ENCODE results near the gene BRD3OS. TPM values are rescaled to one million over a fixed set of nuclear protein-coding genes. Genes with fewer than 3 reads are reported as not detected.

BRD3OS gene, protein sequence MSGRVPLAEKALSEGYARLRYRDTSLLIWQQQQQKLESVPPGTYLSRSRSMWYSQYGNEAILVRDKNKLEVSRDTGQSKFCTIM
- total RNA-seq = 10 to 100 TPM; 11.1 to 14.4 (median 11.4) TPM

DNA sequence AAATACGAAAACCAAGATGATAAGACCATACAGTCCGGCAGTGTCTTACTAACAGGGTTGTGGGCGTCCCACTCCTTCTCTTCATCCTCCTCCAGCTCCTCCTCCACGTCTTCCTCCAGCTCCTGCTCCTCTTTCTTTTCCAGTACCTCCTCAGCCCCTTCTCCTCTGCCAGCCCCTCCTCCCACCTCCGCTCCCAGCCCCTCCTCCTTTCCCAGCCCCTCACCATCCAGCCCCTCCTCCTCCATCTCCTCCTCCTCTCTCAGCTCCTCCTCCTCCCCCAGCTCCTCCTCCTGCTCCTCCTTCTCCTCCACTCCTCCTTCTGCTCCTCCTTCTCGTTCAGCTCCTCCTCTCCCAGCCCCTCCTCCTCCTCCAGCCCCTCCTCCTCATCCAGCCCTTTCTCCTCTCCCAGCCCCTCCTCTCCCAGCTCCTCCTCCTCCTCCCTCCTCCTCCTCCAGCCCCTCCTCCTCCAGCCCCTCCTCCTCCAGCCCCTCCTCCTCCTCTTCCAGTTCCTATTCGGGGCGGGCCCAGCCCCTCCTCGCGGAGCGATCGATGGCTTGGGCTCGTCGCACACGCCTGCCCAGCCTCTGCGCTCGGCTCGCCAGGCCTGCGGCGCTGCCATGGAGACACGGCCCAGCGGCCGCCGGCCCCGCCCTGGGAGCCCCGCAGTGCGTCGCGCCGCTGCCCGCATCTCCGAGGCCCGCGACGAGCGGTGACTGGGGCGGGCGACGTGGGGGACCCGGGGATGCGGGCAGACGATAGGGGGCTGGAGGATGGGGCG is at the start of gene BRD3OS:
BRD3OS (plus strand) TSS at position 654 of the 778 bp plus-strand sequence. CDS start 1,267 bp downstream, outside the sequence.
- TF ChIP-seq POLR2AphosphoS5 (IDR thresholded peaks at IDR 0.05) (peak in 2 of 3 donors; percentile 17 to 25), POLR2A (IDR thresholded peaks at IDR 0.05) (no peak)
- H3K27me3 ChIP-seq = no peaks in the 10 kb centered on the region
- peak; percentile 94 for DNase-seq (ENCODE audit: low spot score in 2 of 2)
- no peaks in the 10 kb centered on the region for H3K9me3 ChIP-seq
- peak within 1 kb of the TSS; percentile 71 to 87 for H3K27ac ChIP-seq
- H3K36me3 ChIP-seq = no peaks in the 10 kb centered on the region
- intact Hi-C loops (cut with DNase I; ENCODE audit: low total_unique reads) = no loop called here
- no peaks in the 10 kb centered on the region for H3K4me1 ChIP-seq
- peak within 1 kb of the TSS; percentile 72 to 99 (median 73) for H3K4me3 ChIP-seq

DNA sequence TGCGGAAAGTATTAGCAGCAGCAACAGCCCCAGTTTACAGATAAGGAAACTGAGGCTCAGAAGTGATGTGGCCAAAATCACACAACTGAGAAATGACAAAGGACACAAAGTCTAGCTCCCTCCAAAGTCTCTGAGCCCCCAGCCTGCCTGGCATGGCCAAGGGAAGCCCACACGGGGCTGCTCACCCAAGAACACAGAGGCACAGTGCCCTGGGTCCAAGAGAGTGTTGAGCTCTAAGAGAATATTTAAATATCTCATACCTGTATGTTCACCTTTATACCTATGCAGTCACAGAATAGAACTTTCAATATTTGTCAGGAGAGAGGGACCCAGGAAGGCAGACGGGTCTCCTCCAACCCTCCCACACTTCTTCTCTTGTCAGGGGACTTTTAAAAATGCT is 49.8 kb upstream of the BRD3OS start:
- Histone ChIP-seq H3K4me1 (no peaks in the 10 kb centered on the region), H3K27me3 (no peaks in the 10 kb centered on the region), H3K4me3 (no peak overlapping the region), H3K27ac (no peak overlapping the region), H3K36me3 (no peaks in the 10 kb centered on the region), H3K9me3 (no peaks in the 10 kb centered on the region)
- DNase-seq (ENCODE audit: low spot score in 2 of 2) = no peak
- intact Hi-C loops (cut with DNase I; ENCODE audit: low total_unique reads) = loop anchor here (5.0 kb wide), 1 partner anchor 818 kb away; no protein-coding TSS in a partner anchor
- TF ChIP-seq POLR2A (IDR thresholded peaks at IDR 0.05) = no peak
- TF ChIP-seq POLR2AphosphoS5 (IDR thresholded peaks at IDR 0.05) = no peak
- TF ChIP-seq, protein P1, sequence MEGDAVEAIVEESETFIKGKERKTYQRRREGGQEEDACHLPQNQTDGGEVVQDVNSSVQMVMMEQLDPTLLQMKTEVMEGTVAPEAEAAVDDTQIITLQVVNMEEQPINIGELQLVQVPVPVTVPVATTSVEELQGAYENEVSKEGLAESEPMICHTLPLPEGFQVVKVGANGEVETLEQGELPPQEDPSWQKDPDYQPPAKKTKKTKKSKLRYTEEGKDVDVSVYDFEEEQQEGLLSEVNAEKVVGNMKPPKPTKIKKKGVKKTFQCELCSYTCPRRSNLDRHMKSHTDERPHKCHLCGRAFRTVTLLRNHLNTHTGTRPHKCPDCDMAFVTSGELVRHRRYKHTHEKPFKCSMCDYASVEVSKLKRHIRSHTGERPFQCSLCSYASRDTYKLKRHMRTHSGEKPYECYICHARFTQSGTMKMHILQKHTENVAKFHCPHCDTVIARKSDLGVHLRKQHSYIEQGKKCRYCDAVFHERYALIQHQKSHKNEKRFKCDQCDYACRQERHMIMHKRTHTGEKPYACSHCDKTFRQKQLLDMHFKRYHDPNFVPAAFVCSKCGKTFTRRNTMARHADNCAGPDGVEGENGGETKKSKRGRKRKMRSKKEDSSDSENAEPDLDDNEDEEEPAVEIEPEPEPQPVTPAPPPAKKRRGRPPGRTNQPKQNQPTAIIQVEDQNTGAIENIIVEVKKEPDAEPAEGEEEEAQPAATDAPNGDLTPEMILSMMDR (IDR thresholded peaks at IDR 0.05) = no peak

DNA sequence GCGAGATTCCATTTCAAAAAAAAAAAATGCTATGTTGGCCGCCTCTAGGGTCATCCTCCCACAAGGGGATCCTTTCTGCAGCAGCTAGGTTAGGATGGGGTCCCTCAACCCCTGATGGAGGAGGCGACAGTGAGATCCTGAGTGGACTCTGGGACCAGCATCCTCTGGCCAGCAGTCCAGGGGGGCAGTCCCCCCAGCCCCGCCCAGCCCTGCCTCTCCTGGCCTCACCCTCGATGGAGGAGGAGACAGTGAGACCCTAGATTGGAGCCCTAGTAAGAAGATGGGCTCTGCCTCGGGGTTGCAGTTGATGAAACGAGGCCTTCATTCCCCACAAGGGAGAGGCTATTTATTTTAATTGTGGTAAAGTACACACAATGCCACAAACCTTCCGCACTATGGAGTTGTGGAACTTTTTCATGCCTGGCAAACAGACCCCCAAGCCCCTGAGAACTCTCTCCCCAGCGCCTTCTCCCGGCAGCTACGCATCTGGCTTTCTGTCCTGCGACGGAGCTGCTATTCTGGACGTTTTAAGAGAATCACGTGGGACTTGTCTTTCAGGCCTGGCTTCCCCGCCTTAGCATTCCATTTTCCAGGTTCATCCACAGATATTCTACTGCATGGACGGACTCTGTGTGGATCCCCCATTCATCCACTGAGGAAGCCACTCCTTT is 49.0 kb upstream of the BRD3OS start:
- TF ChIP-seq, protein P1 (IDR thresholded peaks at IDR 0.05) = no peak
- no peak for TF ChIP-seq POLR2A (IDR thresholded peaks at IDR 0.05)
- no peak for TF ChIP-seq POLR2AphosphoS5 (IDR thresholded peaks at IDR 0.05)
- intact Hi-C loops (cut with DNase I; ENCODE audit: low total_unique reads) = loop anchor here (5.0 kb wide), 1 partner anchor 819 kb away; no protein-coding TSS in a partner anchor
- Histone ChIP-seq H3K27ac (no peak overlapping the region), H3K4me3 (no peak overlapping the region), H3K36me3 (no peaks in the 10 kb centered on the region), H3K4me1 (no peaks in the 10 kb centered on the region), H3K9me3 (no peaks in the 10 kb centered on the region), H3K27me3 (no peaks in the 10 kb centered on the region)
- no peak for DNase-seq (ENCODE audit: low spot score in 2 of 2)

DNA sequence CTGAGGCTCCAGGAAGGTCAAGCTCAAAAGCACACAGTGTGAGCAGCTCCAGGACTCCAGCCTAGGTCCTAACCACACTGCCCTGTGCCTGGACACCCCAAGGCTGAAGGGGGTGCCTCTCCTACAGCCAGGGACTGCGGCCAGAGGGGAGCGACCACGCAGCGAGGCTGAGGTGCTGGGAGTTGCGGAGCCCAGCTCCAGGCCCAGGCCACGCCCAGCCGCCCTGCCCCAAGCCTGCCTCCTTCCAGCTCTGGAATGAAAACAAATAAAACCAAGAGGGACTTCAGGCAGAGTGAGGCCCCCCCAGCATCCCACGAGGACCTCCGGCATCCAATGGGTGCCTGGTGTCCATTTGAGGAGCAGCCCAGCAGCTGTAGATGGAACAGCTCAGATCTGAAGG is 48.4 kb upstream of the BRD3OS start:
- Histone ChIP-seq H3K4me1 (no peaks in the 10 kb centered on the region), H3K27me3 (no peaks in the 10 kb centered on the region), H3K9me3 (no peaks in the 10 kb centered on the region), H3K36me3 (no peaks in the 10 kb centered on the region), H3K4me3 (no peak overlapping the region), H3K27ac (no peak overlapping the region)
- no peak for DNase-seq (ENCODE audit: low spot score in 2 of 2)
- TF ChIP-seq POLR2AphosphoS5 (IDR thresholded peaks at IDR 0.05) (no peak), POLR2A (IDR thresholded peaks at IDR 0.05) (no peak)
- TF ChIP-seq, protein P1 (IDR thresholded peaks at IDR 0.05) = no peak
- intact Hi-C loops (cut with DNase I; ENCODE audit: low total_unique reads) = loop anchor here (1.0 to 5.0 kb wide), 2 partner anchors 26 to 820 kb away; no protein-coding TSS in a partner anchor

DNA sequence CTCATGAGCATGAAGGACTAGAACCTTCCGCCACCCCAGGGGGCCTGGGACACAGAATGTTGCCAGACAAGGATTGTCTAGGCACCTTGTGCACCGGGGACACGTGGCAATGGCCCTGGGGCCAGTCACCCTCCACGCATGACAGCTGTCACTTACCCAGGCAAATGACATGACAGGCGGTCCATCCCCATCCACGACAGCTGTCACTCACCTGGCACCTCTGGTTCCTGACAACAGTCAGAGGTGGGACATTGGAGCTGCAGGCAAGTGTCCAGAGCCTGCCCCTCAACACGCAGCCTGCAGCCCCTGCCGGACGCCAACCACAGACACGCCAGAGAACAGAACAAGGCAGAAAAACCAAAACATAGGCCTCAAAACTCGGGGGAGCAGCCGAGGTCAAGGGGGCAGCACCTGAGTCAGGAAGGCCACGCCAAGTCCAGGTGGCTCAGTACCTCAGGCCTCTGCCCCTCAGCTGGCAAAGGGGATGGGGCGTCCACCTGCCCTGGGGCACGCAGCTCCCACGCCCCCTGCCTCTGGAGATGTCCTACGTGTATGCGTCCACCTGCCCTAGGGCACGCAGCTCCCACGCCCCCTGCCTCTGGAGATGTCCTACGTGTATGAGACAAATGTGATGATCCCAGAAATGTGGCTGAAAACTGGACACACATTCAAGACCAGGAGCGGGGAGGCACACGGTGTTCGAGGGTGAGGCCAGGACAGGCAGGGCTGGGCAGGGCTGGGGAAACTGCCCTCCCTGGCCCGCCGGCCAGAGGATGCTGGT is 47.7 kb upstream of the BRD3OS start:
- TF ChIP-seq POLR2A (IDR thresholded peaks at IDR 0.05) (no peak), POLR2AphosphoS5 (IDR thresholded peaks at IDR 0.05) (no peak)
- TF ChIP-seq, protein P1 (IDR thresholded peaks at IDR 0.05) = no peak
- no peak overlapping the region for H3K4me3 ChIP-seq
- no peaks in the 10 kb centered on the region for H3K27me3 ChIP-seq
- no peaks in the 10 kb centered on the region for H3K4me1 ChIP-seq
- H3K9me3 ChIP-seq = no peaks in the 10 kb centered on the region
- no peak for DNase-seq (ENCODE audit: low spot score in 2 of 2)
- intact Hi-C loops (cut with DNase I; ENCODE audit: low total_unique reads) = loop anchor here (1.0 to 5.0 kb wide), 2 partner anchors 26 to 820 kb away; no protein-coding TSS in a partner anchor
- no peak overlapping the region for H3K27ac ChIP-seq
- no peaks in the 10 kb centered on the region for H3K36me3 ChIP-seq

Data from breast epithelium (tissue), 4 donors.